Effector CD8-positive, alpha-beta T cell (primary cell): ENCODE data around the gene DNAI2.

ENCODE experiments used
- DNase-seq: peaks from one replicate; lab custom pipeline; 2025; lab: John Stamatoyannopoulos, UW

DNAI2 gene

DNA sequence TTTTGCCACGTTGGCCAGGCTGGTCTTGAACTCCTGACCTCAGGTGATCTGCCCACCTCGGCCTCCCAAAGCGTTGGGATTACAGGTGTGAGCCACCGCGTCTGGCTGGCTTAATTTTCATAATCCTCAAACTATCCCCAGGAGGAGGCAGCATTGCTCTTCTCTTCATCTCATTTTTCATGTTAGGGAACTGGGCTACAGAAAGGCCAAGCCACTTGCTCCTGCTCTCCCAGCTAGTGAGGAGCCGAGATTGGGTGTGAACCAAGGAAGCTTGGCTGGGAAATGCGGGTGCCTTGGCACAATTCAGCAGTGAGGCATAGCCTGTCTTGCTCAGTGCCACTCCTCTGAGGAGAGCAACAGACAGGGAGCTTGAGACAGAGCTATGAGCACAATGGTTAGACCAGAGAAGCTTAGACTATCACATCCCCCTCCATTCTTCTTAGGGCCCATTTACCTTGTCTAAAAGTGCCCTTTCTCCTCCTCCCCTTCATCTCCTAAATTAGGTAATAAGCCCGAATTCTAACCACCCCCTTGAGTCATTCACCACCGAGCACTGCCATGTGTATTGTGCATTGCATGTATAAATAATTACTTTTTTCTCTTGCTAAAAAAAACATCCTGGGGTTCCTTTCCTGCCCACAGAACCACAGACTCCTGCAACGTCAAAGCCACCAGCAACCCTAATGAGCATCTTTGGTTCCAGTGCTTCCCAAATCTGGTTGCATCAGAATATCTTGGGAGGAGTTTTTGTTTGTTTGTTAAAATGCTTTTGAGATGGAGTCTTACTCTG, 32.0 kb downstream of the DNAI2 start:
- DNase-seq, result no peak

DNA sequence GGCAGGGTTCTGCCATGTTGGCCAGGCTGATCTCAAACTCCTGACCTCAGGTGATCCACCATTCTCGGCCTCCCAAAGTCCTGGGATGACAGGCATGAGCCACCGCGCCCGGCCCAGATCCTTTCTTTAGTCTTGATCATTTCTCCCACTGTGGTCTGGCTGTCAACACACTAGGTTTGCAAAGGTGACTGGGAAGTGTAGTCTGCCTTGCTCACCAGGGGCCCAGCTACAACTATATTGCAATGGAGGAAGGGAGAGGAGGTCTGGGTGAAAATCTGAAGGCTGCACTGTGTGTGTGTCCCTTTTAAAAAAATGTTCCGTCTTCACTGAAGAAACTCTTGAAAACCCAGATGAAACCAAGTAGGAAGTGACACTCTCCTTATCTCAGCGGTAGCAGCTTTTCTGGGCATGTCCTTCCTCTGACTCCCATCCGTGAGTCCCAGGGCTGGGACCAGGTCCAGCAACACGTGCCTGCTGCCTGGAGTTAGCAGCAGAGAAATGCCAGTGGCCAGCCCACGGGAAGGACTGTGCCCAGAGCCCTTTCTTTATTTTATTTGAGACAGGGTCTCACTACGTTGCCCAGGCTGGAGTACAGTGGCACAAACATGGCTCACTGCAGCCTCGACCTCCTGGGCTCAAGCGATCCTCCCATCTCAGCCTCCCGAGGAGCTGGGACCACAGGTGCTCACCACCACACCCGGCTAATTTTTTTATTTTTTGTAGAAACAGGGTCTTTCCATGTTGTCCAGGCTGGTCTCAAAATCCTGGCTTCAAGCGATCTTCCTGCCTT, 34.1 kb downstream of the DNAI2 start:
- DNase-seq, result no peak

DNA sequence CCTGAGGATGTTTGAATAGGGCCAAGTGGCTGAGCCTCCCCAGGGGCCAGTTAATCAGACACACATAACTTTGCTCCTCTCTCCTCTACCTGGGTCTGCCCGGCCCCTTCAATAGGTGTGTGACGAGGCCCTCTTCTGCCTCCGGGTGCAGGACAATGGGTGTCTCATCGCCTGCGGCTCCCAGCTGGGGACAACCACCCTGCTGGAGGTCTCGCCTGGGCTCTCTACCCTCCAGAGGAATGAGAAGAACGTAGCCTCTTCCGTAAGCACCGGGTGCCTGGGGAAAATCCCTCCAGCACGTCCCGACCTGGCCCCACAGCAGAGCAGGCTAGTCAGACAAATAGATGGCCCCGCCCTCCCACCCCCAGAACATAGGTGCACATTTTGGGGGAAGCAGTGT, 35.9 kb downstream of the DNAI2 start:
- no peak for DNase-seq

DNA sequence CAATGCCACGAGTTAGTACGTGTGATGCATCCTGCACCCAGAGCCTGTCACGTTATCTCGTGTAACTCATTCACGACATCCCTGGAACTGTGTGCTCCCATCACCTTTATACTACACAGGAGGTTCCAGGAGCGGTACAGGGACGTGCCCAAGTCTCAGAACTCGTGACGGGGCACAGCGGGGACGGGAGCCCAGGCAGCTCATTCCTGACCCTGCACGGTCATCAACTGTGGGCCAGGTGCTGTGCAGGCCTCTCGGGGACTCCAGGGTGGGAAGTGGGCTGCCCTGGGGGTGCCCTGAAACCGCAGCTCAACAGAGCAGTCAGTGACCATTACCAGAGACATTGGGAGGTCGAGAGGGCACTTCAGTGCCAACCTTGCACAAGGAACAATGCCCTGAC, 40.8 kb downstream of the DNAI2 start:
- no peak for DNase-seq

DNA sequence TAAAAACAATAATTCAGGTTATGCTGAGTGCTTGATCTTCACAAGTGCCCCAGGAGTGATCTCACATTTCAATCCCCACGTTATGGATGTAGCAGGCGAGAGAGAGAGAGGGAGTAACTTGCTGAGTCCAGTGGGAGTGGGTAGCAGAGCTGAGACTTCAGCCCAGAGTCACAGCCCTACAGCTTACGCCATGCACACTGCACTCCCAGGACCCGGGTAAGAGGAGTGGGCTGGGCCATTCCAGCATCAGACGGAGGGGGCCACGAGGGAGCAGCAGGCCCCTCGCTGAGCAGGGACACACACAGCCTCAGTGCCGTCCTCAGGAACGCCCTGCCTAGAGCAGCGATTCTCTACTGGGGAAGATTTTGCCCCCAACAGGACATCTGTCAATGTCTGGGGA, 42.2 kb downstream of the DNAI2 start:
- no peak for DNase-seq

DNA sequence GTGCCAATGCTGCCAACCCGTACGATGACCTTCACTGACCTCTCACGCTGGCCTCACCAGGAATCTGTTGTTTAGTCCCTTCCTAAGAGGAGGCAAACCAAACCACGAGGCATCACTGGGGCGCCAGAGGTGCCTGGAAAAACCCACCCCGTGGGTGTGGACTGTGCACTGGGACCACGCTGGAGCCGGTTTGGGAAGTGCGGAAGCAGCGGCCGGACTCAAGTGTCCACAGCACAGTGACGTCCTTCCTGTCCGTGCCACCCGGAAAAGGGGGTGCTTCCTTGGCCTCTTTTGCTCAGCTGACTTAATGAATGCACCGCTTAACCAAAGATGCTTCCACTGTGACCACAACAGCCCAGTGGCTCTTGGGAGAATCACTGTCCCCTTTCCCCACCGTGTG, 43.0 kb downstream of the DNAI2 start:
- no peak for DNase-seq

DNA sequence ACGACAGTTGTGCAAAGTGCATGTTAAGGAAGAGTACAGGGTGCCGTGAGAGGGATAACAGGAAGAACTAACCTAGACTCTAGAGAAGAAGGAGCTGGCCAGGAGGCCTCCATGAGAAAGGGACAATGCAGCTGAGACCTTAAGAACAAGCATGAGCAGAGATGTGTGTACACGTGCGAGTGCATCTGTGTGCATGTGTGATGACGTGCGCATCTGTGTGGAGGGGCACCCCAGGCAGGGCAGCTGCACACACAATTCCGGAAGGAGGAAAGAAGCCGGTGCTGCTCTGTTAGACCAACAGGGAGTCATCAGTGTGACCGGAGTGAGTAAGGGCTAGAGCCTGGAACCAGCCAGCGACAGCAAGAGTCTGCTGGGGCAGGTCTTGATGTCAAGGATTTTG, 44.4 kb downstream of the DNAI2 start:
- no peak for DNase-seq

DNA sequence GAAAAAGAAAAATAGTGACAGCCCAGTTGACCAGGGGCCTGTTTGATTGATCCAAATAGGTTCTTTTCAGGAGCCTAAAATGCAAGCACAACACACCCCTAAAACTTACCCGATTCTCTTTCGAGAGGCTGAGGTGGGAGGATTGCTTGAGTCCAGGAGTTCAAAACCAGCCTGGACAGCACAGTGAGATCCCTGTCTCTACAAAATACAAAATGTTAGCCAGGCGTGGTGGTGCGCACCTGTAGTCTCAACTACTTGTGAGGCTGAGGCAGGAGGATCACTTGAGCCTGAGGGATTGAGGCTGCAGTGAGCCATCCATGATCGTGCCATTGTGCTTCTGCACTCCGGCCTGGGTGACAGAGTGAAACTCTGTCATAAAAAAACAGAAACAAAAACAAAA, 50.5 kb downstream of the DNAI2 start:
- no peak for DNase-seq

DNA sequence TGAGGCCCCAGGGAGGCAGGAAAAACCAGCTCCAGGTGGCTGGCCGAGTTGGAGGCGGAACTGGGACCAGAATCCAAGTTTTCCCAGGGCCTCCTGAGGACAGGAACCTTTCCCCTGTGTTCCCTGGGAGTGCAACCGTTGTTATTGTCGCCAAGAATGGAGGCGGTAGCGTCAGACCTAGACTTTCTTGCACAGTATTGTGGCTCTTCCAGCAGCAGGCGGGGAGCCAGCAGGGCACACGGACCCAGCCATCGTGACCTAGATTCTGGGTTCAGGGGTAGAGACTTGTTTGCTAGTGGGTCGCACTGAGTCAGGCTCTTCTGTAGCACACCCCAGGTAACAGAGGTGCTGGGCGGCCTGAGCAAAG, 51.3 kb downstream of the DNAI2 start:
- DNase-seq, result no peak

DNA sequence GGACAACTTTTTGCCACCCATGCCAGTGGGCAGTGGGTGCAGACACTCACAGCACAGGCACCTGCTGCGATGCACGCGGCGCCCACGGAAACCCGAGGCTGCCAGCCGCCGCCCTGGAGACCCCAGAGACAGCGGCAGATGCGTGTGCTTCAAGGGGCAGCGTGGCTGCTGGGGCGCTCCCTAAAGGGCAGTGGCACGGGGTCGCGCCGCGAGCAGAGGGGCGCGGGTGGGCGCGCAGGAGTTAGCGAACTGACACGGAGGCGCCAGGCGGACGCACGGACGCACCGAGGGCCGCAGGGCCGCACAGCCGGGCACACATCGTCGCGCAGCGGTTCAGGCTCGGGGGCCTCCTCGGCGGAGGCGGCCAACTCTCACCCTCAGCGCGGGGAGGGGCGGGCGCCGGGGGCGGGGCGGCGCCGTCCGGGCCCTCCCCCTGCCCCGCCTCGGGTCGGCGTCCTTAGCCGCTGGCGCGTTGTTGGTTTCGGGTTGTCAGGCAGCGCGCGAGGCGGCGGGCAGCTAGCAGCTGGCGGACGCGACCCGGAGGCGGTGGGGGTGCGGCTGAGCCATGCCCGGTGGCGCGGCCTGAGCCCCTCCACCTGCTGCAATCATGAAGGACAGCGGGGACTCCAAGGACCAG, 51.8 kb downstream of the DNAI2 start, which contains the start of gene KIF19:
KIF19 (plus strand) TSS at position 484 of the 637 bp plus-strand sequence; CDS start at position 608, 124 bp downstream.
- DNase-seq, result no peak

DNA sequence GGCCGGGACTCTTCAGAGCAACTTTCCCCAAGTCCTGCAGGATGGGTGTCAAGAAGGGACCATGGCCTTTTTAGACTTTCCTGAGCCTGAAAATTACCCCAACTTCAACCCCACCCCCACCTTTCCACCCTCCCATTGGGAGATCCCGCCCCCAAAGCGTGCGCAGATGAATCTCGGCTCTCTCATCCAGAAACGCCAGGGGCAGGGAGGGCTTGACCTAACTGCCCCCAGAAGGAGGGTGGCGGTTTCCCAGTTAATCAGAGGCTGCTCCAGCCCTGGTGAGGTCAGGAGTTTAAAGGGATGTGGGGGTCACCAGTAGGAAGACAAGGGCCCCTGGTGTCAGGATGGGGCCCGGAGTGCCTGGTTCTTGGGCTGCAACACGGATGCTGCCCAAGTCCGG, 52.5 kb downstream of the DNAI2 start:
- no peak for DNase-seq

DNA sequence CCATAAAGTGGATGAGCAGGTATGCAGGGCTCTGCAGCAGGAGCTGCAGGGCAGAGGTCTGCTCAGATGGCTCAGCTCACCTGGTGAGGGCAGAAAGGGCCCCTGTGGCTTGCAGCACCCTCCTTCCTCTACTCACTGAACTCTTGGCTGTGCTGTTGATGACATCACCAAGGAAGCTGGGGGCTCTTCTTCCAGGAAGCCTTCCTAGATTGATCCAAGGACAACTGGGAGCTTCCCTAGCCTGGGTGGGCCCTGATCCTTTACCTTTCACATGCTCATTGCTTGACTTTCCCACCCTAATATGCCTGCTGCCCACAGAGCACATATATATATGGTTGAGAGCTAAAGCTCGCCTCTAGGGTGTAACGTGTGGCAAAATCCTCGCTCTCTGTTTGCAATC, 54.5 kb downstream of the DNAI2 start:
- DNase-seq, result no peak

DNA sequence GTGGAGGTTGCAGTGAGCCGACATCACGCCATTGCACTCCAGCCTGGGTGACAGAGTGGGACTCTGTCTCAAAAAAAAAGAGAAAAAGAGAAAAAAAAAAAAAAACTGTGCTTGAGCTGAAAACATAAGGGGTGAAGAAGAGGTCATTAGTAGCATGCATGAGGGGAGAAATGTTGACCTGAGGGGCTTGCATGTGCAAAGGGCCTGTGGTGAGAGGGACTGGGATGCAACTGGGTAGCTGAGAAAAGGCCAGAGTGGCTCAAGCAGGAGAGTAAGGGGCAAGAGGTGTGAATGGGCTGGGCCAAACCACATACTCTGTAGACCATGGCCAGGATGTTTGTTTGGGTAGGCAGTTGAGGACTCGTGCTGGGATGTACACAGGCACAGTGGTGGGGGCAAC, 55.3 kb downstream of the DNAI2 start:
- no peak for DNase-seq

DNA sequence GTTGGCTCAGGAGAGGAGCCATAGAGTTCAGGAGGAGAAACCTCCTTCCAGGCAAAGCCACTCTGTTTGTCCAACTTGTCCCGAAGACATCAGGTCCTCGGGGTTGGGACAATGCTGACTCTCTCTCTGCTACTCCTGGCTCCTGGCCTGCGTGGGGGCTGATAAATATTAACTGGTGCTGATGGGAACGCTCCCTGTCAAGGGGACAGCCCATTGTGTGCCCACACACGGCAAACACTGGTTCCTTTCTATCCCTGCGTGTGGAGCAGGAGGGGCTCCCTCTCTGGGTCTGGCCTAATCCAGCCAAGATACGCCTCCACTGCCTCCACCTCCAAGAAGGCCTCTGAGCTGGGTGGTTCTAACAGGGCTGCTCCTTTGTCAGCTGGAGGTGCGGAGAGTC, 56.4 kb downstream of the DNAI2 start:
- no peak for DNase-seq

DNA sequence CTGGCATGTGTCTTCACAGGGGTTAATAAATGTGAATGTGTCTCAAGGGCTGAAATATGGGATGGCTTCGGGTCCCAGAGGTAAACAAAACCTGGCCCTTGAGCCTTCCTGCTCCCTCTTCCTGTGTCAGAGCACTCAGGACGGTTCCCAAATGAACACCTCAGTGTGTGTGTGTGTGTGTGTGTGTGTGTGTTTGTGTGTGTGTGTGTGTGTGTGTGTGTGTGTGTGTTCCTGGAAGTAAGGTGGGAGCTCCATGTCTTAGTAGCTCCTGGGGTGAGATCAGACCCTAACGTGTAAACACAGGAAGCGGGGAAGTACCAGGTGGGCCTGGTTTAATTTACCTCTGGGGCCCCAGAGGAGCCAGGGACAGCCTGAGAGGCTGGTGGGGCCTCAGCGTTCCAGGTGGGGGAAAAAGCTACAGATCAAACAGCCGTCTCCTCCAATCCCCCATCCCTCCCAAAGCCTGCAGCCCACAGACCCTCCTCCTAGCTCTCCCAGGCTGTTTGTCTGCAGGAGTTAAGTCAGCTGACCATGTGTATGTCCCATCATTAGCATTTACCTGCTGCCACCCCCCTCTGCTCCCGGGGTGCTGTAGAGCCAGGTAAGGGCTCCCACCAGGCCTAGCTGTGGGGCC, 58.1 kb downstream of the DNAI2 start:
- no peak for DNase-seq

DNA sequence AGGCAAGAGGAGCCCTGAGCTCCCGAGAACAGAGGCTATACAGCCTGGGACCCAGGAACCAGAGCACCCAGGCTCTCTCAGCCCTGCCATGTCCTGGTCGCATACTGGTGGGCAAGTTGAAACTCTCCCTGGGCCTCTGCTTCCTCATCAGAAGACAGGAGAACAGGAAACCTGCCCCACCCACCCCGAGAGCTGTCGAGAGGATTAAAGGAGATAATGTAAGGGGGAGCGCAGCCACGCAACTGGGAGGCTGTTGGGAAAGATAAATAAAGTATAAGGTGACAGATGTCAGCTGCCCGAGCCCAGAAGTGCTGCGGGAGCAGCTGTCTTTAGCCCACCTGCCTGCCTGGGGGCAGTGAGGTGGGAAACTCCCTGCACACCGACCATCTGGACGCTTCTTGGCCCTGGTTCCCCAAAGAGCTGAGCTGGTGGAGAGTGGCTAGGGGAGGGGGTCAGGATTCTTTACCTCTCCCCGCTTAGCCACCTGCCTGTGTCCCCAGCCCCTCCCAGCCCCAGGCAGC, 58.8 kb downstream of the DNAI2 start:
- DNase-seq, result no peak

DNA sequence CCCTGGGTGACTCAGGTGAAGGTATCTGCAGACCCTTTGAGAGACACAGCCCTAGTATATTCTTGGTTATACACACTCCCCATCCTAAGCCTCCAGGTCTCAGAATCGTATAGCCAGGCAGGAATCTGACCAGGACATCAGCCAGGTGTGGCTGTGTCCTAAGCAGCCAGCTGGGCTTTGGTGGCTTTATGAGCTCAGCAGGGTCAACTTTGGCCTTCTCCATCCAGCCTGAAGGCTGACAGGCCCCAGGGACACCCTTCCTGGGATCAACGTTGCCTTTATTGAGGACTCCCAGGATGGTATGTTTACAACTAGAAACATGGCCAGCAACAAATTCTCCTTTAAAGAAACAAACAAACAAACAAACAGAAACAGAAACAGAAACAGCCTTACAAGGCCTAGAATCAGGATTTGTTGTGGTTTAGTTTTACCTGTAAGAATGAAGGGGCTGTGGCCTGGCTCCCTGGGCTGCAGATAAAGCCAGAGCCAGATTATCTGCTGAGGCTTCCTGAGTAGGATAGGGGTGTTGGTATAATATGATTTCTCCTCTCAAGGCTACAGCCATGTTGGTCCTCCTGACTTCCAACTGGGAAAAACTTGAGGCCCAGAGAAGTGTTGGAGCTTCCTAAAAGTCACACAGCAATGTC, 60.5 kb downstream of the DNAI2 start:
- DNase-seq, result no peak

DNA sequence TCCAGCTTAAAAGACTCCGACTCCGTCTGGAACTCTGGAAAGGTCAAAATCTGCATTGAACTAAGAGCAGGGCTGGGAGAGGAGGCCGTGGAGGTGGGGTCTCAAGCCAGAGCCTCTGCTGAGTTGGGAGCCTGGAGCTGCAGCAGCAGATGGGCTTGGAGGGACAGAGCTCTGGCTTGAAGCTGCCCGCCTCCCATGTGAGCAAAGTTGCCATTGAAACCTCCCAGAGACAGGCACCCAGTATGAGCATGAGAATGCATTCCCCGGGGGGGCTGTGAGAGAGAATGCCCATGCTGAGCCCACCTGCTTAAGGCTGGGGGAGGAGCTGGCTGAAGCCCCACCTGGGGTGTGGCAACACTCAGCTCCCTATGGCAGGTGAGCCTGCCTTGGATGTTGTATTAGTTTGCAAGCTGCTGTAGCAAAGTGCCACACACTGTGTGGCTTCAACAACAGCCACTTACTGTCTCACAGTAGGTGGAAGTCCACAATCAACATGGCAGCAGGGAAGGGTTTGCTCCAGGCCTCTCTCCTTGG, 61.6 kb downstream of the DNAI2 start:
- no peak for DNase-seq

DNA sequence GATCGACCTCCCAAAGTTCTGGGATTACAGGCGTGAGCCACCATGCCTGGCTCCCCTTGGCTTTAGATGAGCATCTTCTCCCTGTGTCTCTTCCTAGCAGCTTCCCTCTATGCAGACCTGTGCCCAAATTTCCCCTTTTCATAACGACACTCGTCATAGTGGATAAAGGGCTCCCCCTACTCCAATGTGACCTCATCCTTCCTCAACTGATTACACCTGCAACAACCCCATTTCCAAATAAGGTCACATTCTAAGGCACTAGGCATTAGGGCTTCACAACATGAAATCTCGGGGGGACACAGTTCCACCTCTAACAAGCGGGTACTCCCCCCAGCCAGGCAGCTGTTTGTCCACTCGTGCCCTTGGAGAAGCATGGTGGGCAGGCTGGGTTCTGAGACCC, 62.3 kb downstream of the DNAI2 start:
- no peak for DNase-seq

DNA sequence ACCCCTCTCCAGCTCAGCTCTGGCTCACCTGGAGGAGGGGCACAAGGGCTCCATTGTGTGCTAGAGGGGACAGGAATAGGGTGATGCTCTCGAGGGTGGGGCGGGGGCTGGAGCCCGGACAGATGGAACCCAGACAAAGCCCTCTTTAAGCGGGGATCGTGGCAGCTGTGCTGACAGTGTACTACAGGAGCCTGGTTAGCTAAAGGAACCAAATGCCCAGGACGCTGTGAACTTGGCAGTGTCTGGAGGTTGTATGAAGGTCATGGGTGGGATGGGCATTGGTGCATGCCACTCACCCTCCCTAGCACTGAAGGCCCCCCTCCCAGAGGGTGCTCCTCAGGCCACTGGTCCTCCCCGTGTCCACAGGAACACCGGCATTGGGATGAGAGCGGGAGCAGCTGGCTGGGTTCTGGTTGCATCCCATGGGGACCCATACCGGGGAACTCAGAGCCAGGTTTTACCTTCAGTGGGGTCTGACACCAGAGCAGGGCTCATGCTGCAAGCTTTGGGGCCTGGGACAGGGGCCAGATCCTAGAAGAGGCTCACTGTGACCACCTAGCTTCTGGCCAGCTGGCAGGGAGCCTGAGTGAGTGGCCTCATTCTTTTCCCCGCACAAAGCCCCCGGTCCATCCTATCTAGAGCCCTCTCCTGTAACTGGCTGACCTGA, 63.9 kb downstream of the DNAI2 start:
- no peak for DNase-seq
